ENCODE measurements around the gene YPEL2. TPM values are rescaled to one million over a fixed set of nuclear protein-coding genes. Genes with fewer than 3 reads are reported as not detected.

Gene YPEL2
- total RNA-seq, 1 experiment from 2014 or later = 4.1 TPM

- no peak overlapping the region for H3K4me3 Mint-ChIP-seq (ENCODE audit: low read depth, unreplicated experiment)
- BruUV-seq (replicated peaks) = no TSS peak
- H3K36me3 Mint-ChIP-seq (ENCODE audit: insufficient read depth, unreplicated experiment) = no peaks in the 10 kb centered on the region
- peaks cover 35% of the 10 kb centered on the region for H3K27me3 Mint-ChIP-seq (ENCODE audit: unreplicated experiment)
- H3K9me3 Mint-ChIP-seq (ENCODE audit: low read depth, unreplicated experiment) = no peaks in the 10 kb centered on the region
- CTCF ChIA-PET = no interaction called here
- H3K4me1 Mint-ChIP-seq (ENCODE audit: low read depth, unreplicated experiment) = no peaks in the 10 kb centered on the region
- TF ChIP-seq CTCF (IDR thresholded peaks at IDR 0.05; ENCODE audit: unreplicated experiment) = no peak
- no peak overlapping the region for H3K27ac Mint-ChIP-seq (ENCODE audit: unreplicated experiment)
- DNase-seq = no peak
- intact Hi-C loops (cut with micrococcal nuclease; ENCODE audit: unreplicated experiment) = no loop called here
These were observed 81.7 kb downstream of the YPEL2 start for GRCh38 chr17:59413014-59413766.

GRCh38 chr17:59415397-59415796 lies 83.9 kb downstream of the YPEL2 start:
- no peak for TF ChIP-seq CTCF (IDR thresholded peaks at IDR 0.05; ENCODE audit: unreplicated experiment)
- H3K27ac Mint-ChIP-seq (ENCODE audit: unreplicated experiment) = no peak overlapping the region
- no peak overlapping the region for H3K4me3 Mint-ChIP-seq (ENCODE audit: low read depth, unreplicated experiment)
- no peaks in the 10 kb centered on the region for H3K36me3 Mint-ChIP-seq (ENCODE audit: insufficient read depth, unreplicated experiment)
- peaks cover 48% of the 10 kb centered on the region for H3K27me3 Mint-ChIP-seq (ENCODE audit: unreplicated experiment)
- CTCF ChIA-PET = no interaction called here
- intact Hi-C loops (cut with micrococcal nuclease; ENCODE audit: unreplicated experiment) = no loop called here
- H3K9me3 Mint-ChIP-seq (ENCODE audit: low read depth, unreplicated experiment) = no peaks in the 10 kb centered on the region
- no peaks in the 10 kb centered on the region for H3K4me1 Mint-ChIP-seq (ENCODE audit: low read depth, unreplicated experiment)
- no peak for DNase-seq
- no TSS peak for BruUV-seq (replicated peaks)

- CTCF ChIA-PET = no interaction called here
- Mint-ChIP-seq H3K27me3 (ENCODE audit: unreplicated experiment) (peaks cover 48% of the 10 kb centered on the region), H3K4me1 (ENCODE audit: low read depth, unreplicated experiment) (no peaks in the 10 kb centered on the region), H3K4me3 (ENCODE audit: low read depth, unreplicated experiment) (no peak overlapping the region), H3K27ac (ENCODE audit: unreplicated experiment) (no peak overlapping the region), H3K9me3 (ENCODE audit: low read depth, unreplicated experiment) (no peaks in the 10 kb centered on the region), H3K36me3 (ENCODE audit: insufficient read depth, unreplicated experiment) (no peaks in the 10 kb centered on the region)
- TF ChIP-seq CTCF (IDR thresholded peaks at IDR 0.05; ENCODE audit: unreplicated experiment) = no peak
- intact Hi-C loops (cut with micrococcal nuclease; ENCODE audit: unreplicated experiment) = no loop called here
- DNase-seq = no peak
- no TSS peak for BruUV-seq (replicated peaks)
These were observed 84.7 kb downstream of the YPEL2 start for GRCh38 chr17:59416184-59416583.

- Mint-ChIP-seq H3K27me3 (ENCODE audit: unreplicated experiment) (peaks cover 48% of the 10 kb centered on the region), H3K4me1 (ENCODE audit: low read depth, unreplicated experiment) (no peaks in the 10 kb centered on the region), H3K36me3 (ENCODE audit: insufficient read depth, unreplicated experiment) (no peaks in the 10 kb centered on the region), H3K9me3 (ENCODE audit: low read depth, unreplicated experiment) (no peaks in the 10 kb centered on the region), H3K27ac (ENCODE audit: unreplicated experiment) (no peak overlapping the region), H3K4me3 (ENCODE audit: low read depth, unreplicated experiment) (no peak overlapping the region)
- TF ChIP-seq CTCF (IDR thresholded peaks at IDR 0.05; ENCODE audit: unreplicated experiment) = no peak
- CTCF ChIA-PET = no interaction called here
- no peak for DNase-seq
- intact Hi-C loops (cut with micrococcal nuclease; ENCODE audit: unreplicated experiment) = no loop called here
- no TSS peak for BruUV-seq (replicated peaks)
These were observed 86.0 kb downstream of the YPEL2 start for GRCh38 chr17:59417452-59417851.
